K562 treated with DMSO at 1 percent for 48 hours (cell line): ENCODE data around the gene AMTN. TPM values are rescaled to one million over a fixed set of nuclear protein-coding genes. Genes with fewer than 3 reads are reported as not detected.

Experiments used
- total RNA-seq: library from RNA; unstranded; fragments of 300-600 nt; gene quantifications from 2 replicates; pipeline ENCODE4 v1.2.3, GENCODE V29; 2022; ENCODE audit warnings: low replicate concordance; ENCODE audit errors: extremely low read depth

Gene AMTN
- not detected in 2 replicates for total RNA-seq

DNA sequence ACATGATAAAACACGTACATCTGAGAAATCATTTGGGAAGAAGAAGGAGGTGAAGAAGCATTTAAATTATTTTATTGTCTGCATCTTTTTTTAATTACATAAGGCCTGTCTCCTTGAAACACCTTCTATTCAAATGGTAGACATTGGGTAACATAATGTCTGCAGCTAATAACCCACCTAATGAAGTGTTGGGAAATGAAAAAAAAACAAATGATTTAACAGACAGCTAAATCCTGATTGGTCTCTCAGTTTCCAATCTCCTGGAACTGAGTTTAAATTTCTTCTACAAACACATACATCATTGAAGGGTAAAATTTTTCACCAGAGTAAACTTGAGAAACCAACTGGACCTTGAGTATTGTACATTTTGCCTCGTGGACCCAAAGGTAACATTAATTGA lies at the start of gene AMTN:
TSS of gene AMTN (plus strand) at position 301 of the 400 bp plus-strand sequence. CDS start 209 bp downstream, outside the sequence.

GRCh38 chr4:70471897-70472296 lies 46.5 kb upstream of the AMTN start, which contains the start of gene MUC7:
MUC7 (plus strand) TSS chr4:70472197; CDS start chr4:70474022, 1,825 bp downstream.

Other genes starting within 250 kb of the AMTN start
- gene CABS1, start 183.6 kb upstream of the AMTN start, total RNA-seq: not detected in 2 replicates
- gene SMR3A, start 157.8 kb upstream of the AMTN start, total RNA-seq: not detected in 2 replicates
- not detected in 2 replicates for gene SMR3B, start 135.4 kb upstream of the AMTN start, total RNA-seq
- not detected in 2 replicates for gene OPRPN, start 120.6 kb upstream of the AMTN start, total RNA-seq
- gene MUC7, start 46.4 kb upstream of the AMTN start, total RNA-seq: not detected in 2 replicates
- gene AMBN, start 73.7 kb downstream of the AMTN start, total RNA-seq: not detected in 2 replicates
- gene ENAM, start 110.2 kb downstream of the AMTN start, total RNA-seq: not detected in 2 replicates
- not detected in 2 replicates for gene JCHAIN, start 147.9 kb downstream of the AMTN start, total RNA-seq
- not detected in 2 replicates for gene UTP3, start 170.0 kb downstream of the AMTN start, total RNA-seq
- not detected in 2 replicates for gene RUFY3, start 203.4 kb downstream of the AMTN start, total RNA-seq